Measurements from ENCODE around the gene UGT3A2.

- TF ChIP-seq EZH2 (IDR thresholded peaks at IDR 0.05; ENCODE audit: insufficient read depth, poor library complexity, severe bottlenecking) (no peak), EZH2phosphoT487 (IDR thresholded peaks at IDR 0.05; ENCODE audit: insufficient read depth, low read depth) (no peak)
Measured at GRCh38 chr5:36058776-36059175, 7.9 kb downstream of the UGT3A2 start.

Measured in GM23248 (cell line).